Stomach smooth muscle (tissue), 2 donors: ENCODE results near the gene MIDN.

Experiments used
- H3K27ac ChIP-seq: one replicate; pipeline ENCODE4 v1.7.0; 2013; ENCODE audit warnings: mild to moderate bottlenecking, low read length, inconsistent platforms
- H3K27me3 ChIP-seq, 2 donors: one replicate each; pipeline ENCODE4 v1.7.0; 2013; ENCODE audit warnings: low read length in 2 of 2; ENCODE audit not compliant: insufficient read depth in 2 of 2, control insufficient read depth in 1 of 2
- H3K36me3 ChIP-seq, 2 donors: one replicate each; pipeline ENCODE4 v1.7.0; 2013; ENCODE audit warnings: low read length in 2 of 2; ENCODE audit not compliant: control insufficient read depth in 2 of 2, insufficient read depth in 2 of 2
- H3K4me1 ChIP-seq: one replicate; pipeline ENCODE4 v1.7.0; 2013; ENCODE audit warnings: low read length; ENCODE audit not compliant: control insufficient read depth, insufficient read depth
- H3K4me3 ChIP-seq, 2 donors: one replicate each; pipeline ENCODE4 v1.7.0; 2013; ENCODE audit warnings: low read length in 2 of 2
- H3K9ac ChIP-seq, 2 donors: one replicate each; pipeline ENCODE4 v1.7.0; 2013; ENCODE audit warnings: low read length in 2 of 2, mild to moderate bottlenecking in 1 of 2
- H3K9me3 ChIP-seq, 2 donors: one replicate each; pipeline ENCODE4 v1.7.0; 2013; ENCODE audit warnings: low read length in 2 of 2; ENCODE audit not compliant: control insufficient read depth in 2 of 2
- donor health status: healthy.
- donor health status: Pancreatic carcinoma.

The MIDN gene

GRCh38 chr19:1228161-1228957 lies 20.0 kb upstream of the MIDN start:
- Histone ChIP-seq H3K4me1 (peaks cover 18% of the 10 kb centered on the region), H3K9me3 (no peaks in the 10 kb centered on the region), H3K36me3 (peaks cover 0 to 8% of the 10 kb centered on the region in 2 donors), H3K4me3 (no peak overlapping the region), H3K27me3 (no peaks in the 10 kb centered on the region), H3K9ac (no peak overlapping the region), H3K27ac (no peak overlapping the region)

GRCh38 chr19:1229056-1229923 lies 19.1 kb upstream of the MIDN start:
- peaks cover 0 to 8% of the 10 kb centered on the region in 2 donors for H3K36me3 ChIP-seq
- no peaks in the 10 kb centered on the region for H3K27me3 ChIP-seq
- H3K9ac ChIP-seq: no peak overlapping the region
- no peaks in the 10 kb centered on the region for H3K9me3 ChIP-seq
- no peak overlapping the region for H3K4me3 ChIP-seq
- peaks cover 18% of the 10 kb centered on the region for H3K4me1 ChIP-seq
- no peak overlapping the region for H3K27ac ChIP-seq

GRCh38 chr19:1229924-1230782 lies 18.2 kb upstream of the MIDN start:
- Histone ChIP-seq H3K4me3 (no peak overlapping the region), H3K9me3 (no peaks in the 10 kb centered on the region), H3K27ac (no peak overlapping the region), H3K36me3 (peaks cover 0 to 4% of the 10 kb centered on the region in 2 donors), H3K9ac (no peak overlapping the region), H3K27me3 (no peaks in the 10 kb centered on the region), H3K4me1 (peaks cover 18% of the 10 kb centered on the region)

- Histone ChIP-seq H3K9me3 (no peaks in the 10 kb centered on the region), H3K4me1 (peaks cover 18% of the 10 kb centered on the region), H3K27ac (no peak overlapping the region), H3K36me3 (peaks cover 0 to 4% of the 10 kb centered on the region in 2 donors), H3K4me3 (no peak overlapping the region), H3K9ac (no peak overlapping the region), H3K27me3 (no peaks in the 10 kb centered on the region)
These were observed 17.4 kb upstream of the MIDN start for GRCh38 chr19:1230783-1231489.

GRCh38 chr19:1231729-1232637 lies 16.4 kb upstream of the MIDN start:
- Histone ChIP-seq H3K4me3 (peak overlapping the region in 1 of 2 donors; percentile 29), H3K9me3 (no peaks in the 10 kb centered on the region), H3K27ac (peak overlapping the region; percentile 49), H3K27me3 (peaks cover 0 to 3% of the 10 kb centered on the region in 2 donors), H3K4me1 (peaks cover 21% of the 10 kb centered on the region), H3K36me3 (peaks cover 0 to 4% of the 10 kb centered on the region in 2 donors), H3K9ac (no peak overlapping the region)

- H3K9ac ChIP-seq: no peak overlapping the region
- peak overlapping the region in 1 of 2 donors; percentile 29 for H3K4me3 ChIP-seq
- H3K4me1 ChIP-seq: peaks cover 26% of the 10 kb centered on the region
- H3K9me3 ChIP-seq: no peaks in the 10 kb centered on the region
- peak overlapping the region; percentile 49 for H3K27ac ChIP-seq
- H3K27me3 ChIP-seq: peaks cover 0 to 8% of the 10 kb centered on the region in 2 donors
- no peaks in the 10 kb centered on the region for H3K36me3 ChIP-seq
These were observed 15.7 kb upstream of the MIDN start for GRCh38 chr19:1232652-1233072.

- no peak overlapping the region for H3K9ac ChIP-seq
- no peak overlapping the region for H3K27ac ChIP-seq
- no peaks in the 10 kb centered on the region for H3K9me3 ChIP-seq
- peaks cover 0 to 8% of the 10 kb centered on the region in 2 donors for H3K27me3 ChIP-seq
- H3K4me1 ChIP-seq: peaks cover 28% of the 10 kb centered on the region
- no peaks in the 10 kb centered on the region for H3K36me3 ChIP-seq
- peak overlapping the region in 1 of 2 donors; percentile 29 for H3K4me3 ChIP-seq
These were observed 15.2 kb upstream of the MIDN start for GRCh38 chr19:1233115-1233667.

GRCh38 chr19:1234051-1234954 lies 14.1 kb upstream of the MIDN start:
- Histone ChIP-seq H3K4me3 (no peak overlapping the region), H3K4me1 (peaks cover 34% of the 10 kb centered on the region), H3K9ac (no peak overlapping the region), H3K9me3 (no peaks in the 10 kb centered on the region), H3K27me3 (peaks cover 0 to 8% of the 10 kb centered on the region in 2 donors), H3K36me3 (no peaks in the 10 kb centered on the region), H3K27ac (no peak overlapping the region)
